GM21381 (cell line): ENCODE results near the gene ABLIM2.

Source experiments
- ATAC-seq: cut with Tn5 transposase; IDR thresholded peaks from one replicate; pipeline ENCODE4 v1.9.1; 2021; ENCODE audit warnings: mild to moderate bottlenecking, moderate library complexity; ENCODE audit not compliant: unreplicated experiment

Gene ABLIM2

GRCh38 chr4:8088966-8089491, 69.6 kb downstream of the ABLIM2 start:
- ATAC-seq = no peak

DNA sequence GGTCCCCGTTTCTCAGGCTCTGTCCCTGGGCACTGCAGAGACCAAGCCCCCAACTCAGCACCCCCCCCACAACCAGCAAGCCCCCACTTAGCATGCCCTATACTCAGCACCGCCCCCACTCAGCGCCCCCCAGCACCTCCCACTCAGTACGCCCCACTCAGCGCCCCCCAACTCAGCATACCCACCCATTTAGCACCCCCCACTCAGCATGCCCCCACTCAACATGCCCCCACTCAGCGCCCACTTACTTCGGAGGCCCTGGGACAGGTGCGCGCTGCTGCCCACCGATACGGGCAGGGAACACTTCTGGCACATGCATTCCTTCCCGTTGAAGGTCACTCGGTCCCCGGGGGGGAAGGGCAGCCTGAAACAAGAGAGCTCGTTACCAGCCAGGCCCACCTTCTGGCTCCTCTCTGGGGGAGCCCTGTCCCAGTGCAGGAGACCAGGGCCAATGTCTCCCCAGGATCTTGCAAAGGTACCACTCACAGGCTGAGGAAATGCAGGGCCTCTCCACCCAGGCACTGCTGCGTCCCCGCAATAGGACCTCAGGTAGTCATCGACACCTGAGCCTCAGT, 70.6 kb downstream of the ABLIM2 start:
- no peak for ATAC-seq

- no peak for ATAC-seq
Observed at GRCh38 chr4:8086783-8087445, 71.7 kb downstream of the ABLIM2 start.

DNA sequence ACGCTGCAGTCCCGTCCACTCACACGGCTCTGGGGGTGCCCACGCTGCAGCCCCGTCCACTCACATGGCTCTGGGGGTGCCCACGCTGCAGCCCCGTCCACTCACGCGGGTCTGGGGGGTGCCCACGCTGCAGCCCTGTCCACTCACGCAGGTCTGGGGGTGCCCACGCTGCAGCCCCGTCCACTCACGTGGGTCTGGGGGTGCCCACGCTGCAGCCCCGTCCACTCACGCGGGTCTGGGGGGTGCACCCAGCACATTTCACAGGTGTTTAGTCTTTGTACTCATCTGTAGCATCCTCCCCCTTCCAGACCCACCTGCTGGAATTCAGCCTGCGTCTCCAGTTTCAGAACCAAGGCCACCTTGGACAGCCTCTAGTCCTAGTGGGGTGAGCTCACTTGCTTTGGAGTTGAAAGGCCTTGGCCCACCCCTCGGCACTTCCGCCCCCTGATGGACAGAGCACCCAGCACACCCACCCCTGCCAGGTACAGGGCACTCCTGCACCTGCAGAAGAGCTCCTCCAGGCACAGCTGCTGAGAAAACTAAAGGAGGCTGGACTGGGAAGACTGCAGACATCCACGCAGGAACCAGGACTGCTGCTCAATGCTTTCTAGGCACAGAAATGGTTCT, 73.0 kb downstream of the ABLIM2 start:
- ATAC-seq = no peak

- ATAC-seq = no peak
Observed at GRCh38 chr4:8084712-8085490, 73.7 kb downstream of the ABLIM2 start.

- no peak for ATAC-seq
Observed at GRCh38 chr4:8084031-8084660, 74.5 kb downstream of the ABLIM2 start.

- no peak for ATAC-seq
Observed at GRCh38 chr4:8083086-8083825, 75.4 kb downstream of the ABLIM2 start.

DNA sequence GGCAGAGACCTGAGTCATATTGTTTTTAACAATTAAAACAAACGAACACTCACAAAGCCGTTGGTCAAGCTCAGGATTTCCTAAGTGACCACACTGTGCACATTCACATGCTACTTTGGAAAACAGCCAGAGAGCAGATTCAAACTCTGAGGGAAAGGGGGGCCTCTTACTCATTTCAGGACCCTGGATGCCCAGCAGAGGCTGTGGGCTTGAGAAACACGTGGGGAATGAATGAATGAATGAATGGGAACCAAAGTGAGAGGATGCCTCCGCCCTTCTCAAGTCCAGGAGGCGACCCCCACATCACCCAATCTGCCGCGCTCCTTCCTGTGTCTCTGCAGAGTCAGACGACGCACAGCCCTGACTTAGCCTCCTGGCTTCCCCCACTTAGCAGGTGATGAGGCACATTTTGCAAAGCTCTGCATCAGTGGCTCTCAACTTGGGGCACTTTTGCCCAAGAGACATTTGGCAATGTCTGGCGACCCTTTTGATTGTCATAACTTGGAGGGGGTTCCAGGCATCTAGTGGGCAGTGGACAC, 76.0 kb downstream of the ABLIM2 start:
- ATAC-seq = no peak

DNA sequence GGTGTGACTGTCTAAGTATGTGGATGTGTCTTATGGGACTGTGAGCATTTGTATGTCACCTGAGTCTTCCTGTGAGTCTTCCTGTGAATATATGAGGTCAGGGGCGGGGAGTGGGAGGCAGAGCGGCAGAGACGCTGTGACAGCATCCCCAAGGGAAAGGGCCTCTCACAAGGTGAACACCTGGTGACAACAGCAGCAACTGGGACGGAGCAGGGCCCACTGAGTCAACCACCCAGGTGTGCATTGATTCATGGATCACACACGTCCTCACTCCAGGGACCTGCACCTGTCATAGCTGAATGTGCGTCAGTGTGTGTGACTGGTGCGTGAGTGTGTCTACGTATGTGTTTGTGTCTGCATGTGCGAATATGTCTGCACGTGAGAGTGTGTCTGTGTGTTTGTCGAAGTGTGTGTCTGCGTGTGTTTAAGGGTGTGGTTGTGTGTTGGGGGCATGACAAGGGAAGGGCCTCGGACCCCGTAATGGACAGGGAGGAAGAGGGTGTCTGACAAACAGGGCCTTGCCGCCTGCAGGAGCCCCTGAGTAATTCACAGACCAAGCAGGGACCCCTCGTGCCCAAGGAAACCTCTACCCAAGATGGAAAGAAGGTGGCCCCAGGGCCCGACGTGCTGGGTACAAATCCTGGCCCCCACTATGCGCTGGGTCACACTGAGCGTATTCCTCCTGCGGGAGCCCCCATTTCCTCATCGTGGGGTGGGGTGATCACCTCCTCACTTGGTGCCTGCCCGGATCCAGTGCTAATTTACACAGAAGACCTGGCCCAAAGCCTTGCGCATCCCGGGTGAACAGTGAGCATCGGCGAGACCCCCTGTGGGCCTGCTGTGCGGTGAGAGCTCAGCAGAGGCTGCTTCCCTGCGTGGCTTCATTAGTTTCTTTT, 76.7 kb downstream of the ABLIM2 start:
- no peak for ATAC-seq

DNA sequence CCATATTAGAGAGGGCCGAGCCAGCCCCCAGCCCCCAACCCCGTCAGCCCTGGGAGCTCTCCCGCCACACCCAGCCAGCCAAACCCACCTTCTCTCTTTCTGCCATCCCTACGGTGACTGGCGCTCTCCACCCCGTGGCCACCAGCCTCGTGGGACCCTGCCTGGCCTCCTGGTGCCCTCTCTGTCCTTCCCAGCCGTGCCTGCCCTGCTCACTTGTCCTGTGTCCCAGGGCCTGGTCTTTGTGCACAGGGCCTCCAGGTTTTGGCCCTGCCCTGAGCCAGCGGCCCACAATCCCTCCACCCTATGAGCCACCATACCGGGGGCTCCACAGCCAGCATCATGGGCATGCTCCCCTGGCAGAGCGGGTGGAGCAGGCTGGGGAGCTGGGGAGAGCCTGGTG, 77.4 kb downstream of the ABLIM2 start:
- ATAC-seq = no peak

GRCh38 chr4:8080754-8081065, 77.9 kb downstream of the ABLIM2 start:
- no peak for ATAC-seq

DNA sequence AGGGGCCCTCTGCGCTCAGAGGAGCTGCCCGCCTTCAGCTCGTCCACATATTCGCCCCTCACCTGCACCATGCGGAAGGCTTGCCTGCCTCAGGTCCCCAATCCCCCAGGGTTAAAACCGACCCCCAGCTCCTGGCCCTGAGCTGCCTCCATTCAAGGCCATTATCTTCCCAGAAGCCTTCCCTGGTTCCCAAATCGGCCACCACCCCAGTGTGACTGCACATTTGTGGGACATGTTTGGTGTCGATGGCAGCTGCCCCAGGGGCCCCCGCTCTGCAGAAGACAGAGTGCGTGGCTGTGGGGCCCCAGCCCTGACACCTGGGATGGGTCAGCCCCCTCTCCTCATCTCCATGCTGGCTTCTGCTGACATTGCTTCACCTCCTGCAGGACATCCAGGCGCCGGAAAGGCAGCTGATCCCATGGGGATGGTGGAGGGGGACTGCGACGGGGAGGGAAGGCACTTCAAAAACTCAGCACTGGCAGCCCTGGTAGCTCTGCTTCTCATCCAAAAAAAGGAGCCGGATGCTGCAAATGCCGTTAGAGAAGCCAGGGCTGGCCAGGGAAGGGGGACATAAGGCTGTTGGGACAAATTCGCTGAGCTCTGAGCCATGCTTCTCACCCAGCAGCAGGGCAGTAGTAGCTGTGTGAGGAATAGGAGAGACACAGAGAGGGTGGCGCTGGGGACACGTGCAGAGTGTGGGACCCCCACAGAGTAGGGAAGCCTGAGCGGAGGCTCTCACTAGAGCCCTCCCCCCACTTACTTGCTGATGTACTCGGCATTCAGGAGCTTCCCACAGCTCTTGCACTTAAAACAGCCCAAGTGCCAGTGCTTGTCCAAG, 78.5 kb downstream of the ABLIM2 start:
- no peak for ATAC-seq

GRCh38 chr4:8079031-8079885, 79.4 kb downstream of the ABLIM2 start:
- ATAC-seq = no peak

GRCh38 chr4:8078610-8079015, 80.0 kb downstream of the ABLIM2 start:
- ATAC-seq = no peak

GRCh38 chr4:8078109-8078494, 80.5 kb downstream of the ABLIM2 start:
- no peak for ATAC-seq

DNA sequence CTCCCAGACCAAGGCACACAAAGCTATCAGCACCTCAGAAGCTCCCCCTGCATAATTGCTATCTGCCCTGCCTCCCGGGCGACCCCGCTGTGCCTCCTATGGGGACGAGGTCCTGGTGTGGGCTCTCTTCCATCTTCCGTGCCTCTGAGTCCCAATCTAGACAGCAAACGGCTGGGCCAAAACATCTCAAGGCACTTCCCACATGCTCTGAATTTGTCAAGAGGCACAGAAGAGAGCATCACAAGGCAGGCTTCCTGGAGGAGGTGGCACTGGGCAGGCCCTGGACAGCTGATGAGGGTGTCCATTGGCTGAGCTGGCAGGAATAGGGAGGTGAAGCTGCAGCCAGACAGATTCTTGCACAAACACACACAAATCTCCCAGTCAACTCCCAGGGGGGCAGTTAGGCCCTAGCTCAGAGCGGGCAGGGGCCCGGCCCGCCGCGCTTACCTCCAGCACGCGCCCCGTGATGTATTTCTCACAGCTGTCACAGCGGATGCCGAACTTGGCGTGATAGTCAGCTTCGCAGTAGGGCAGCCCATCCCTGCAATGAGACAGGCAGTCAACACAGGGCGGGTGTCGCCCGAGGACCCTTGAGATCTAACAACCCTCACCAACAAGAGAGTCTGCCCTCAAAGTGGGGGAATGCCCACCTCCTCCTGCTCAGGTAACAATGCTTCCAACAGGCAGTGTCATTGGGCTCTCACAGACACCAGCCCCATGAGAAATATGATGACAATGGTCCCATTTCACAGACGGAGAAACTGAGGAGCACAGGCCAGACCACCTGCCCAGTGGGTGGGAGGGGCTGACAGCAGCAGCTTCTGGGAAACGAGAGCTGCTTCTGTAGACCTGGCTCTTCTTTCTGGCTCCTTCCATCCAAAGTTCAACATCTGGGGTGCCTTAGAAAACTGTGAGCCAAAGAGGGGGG, 81.2 kb downstream of the ABLIM2 start:
- no peak for ATAC-seq
